Panc1 (cell line): ENCODE results near the gene ITPKC. TPM values are rescaled to one million over a fixed set of nuclear protein-coding genes. Genes with fewer than 3 reads are reported as not detected.

Experiments
- ATAC-seq: fragments of 200-7000 bp; cut with Tn5 transposase; 2 replicates; pipeline ENCODE4 v1.9.1; 2020; ENCODE audit warnings: mild to moderate bottlenecking, moderate library complexity
- BruUV-seq: library from RNA; stranded (reverse); fragments of 400-500 nt; replicated peaks from 2 replicates; lab custom pipeline; 2021; lab: Mats Ljungman, UMichigan
- CTCF ChIA-PET: fragments of 300-600 bp; sonication (Branson Sonifier 250); formaldehyde crosslinking; loops from one replicate; lab custom pipeline; 2022; ENCODE audit warnings: antibody characterized with exemption; lab: Charles Lee
- POLR2A ChIA-PET: fragments of 300-600 bp; sonication (Branson Sonifier 250); formaldehyde crosslinking; loops from one replicate; lab custom pipeline; 2022; ENCODE audit warnings: antibody characterized with exemption; lab: Charles Lee
- DNase-seq: peaks from one replicate; pipeline ENCODE4 v3.0.0-alpha.2; 2010; ENCODE audit warnings: low read depth, low spot score
- H3K27ac ChIP-seq: 2 replicates; pipeline ENCODE4 v1.5.1; 2011; ENCODE audit warnings: mild to moderate bottlenecking, low read length, inconsistent platforms
- H3K27me3 ChIP-seq: fragments of 200-500 bp; sonication (Bioruptor generic); 2 replicates; pipeline ENCODE4 v1.6.0; 2014; ENCODE audit warnings: low read length, inconsistent platforms; ENCODE audit not compliant: control insufficient read depth, insufficient read depth
- H3K36me3 ChIP-seq: fragments of 200-500 bp; sonication (Bioruptor generic); 2 replicates; pipeline ENCODE4 v1.5.1; 2014; ENCODE audit warnings: inconsistent platforms, mild to moderate bottlenecking, low read length, moderate library complexity; ENCODE audit not compliant: control insufficient read depth, insufficient read depth
- H3K4me1 ChIP-seq: 2 replicates; pipeline ENCODE4 v1.5.1; 2011; ENCODE audit warnings: inconsistent platforms, mild to moderate bottlenecking, low read length, moderate library complexity; ENCODE audit not compliant: control insufficient read depth, insufficient read depth
- H3K4me3 ChIP-seq, 2 experiments: 2 replicates each; pipeline ENCODE4 v1.5.1; 2011 to 2012; ENCODE audit warnings: low read depth in 2 of 2, low read length in 2 of 2, mild to moderate bottlenecking in 2 of 2, inconsistent platforms in 1 of 2, moderate library complexity in 1 of 2
- H3K9me3 ChIP-seq: fragments of 200-500 bp; sonication (Bioruptor generic); 2 replicates; pipeline ENCODE4 v1.5.1; 2014; ENCODE audit warnings: low read depth, mild to moderate bottlenecking, inconsistent platforms, low read length, moderate library complexity; ENCODE audit not compliant: control insufficient read depth, insufficient read depth
- POLR2AphosphoS5 ChIP-seq: IDR thresholded peaks from 2 replicates; pipeline ENCODE4 v1.6.1; 2012; ENCODE audit warnings: mild to moderate bottlenecking, low read depth, low read length, moderate library complexity
- SIN3A ChIP-seq: IDR thresholded peaks from 2 replicates; pipeline ENCODE4 v1.6.1; 2012; ENCODE audit warnings: low read depth, mild to moderate bottlenecking, low read length, moderate library complexity, borderline replicate concordance; ENCODE audit not compliant: insufficient read depth
- in situ Hi-C: cut with HindIII; loops from 2 replicates; pipeline ENCODE4 v1.10.0; 2016; ENCODE audit warnings: low sequenced_read_pairs, low pct_unique_long_range_greater_than_20kb
- intact Hi-C: fragments of 100-400 bp; cut with micrococcal nuclease; formaldehyde crosslinking; loops from one replicate; pipeline ENCODE4 v1.10.0; 2022; ENCODE audit not compliant: unreplicated experiment
- total RNA-seq: library from RNA; stranded (reverse); gene quantifications from one replicate; pipeline ENCODE4 v1.2.1, GENCODE V29; 2021; ENCODE audit not compliant: unreplicated experiment
- TF ChIP-seq, protein P1 (sequence below): fragments of 450-650 bp; IDR thresholded peaks from 2 replicates; pipeline ENCODE4 v1.5.1; 2017; ENCODE audit warnings: mild to moderate bottlenecking

Gene ITPKC
- total RNA-seq, 1 experiment from 2014 or later, result 7.2 TPM

DNA sequence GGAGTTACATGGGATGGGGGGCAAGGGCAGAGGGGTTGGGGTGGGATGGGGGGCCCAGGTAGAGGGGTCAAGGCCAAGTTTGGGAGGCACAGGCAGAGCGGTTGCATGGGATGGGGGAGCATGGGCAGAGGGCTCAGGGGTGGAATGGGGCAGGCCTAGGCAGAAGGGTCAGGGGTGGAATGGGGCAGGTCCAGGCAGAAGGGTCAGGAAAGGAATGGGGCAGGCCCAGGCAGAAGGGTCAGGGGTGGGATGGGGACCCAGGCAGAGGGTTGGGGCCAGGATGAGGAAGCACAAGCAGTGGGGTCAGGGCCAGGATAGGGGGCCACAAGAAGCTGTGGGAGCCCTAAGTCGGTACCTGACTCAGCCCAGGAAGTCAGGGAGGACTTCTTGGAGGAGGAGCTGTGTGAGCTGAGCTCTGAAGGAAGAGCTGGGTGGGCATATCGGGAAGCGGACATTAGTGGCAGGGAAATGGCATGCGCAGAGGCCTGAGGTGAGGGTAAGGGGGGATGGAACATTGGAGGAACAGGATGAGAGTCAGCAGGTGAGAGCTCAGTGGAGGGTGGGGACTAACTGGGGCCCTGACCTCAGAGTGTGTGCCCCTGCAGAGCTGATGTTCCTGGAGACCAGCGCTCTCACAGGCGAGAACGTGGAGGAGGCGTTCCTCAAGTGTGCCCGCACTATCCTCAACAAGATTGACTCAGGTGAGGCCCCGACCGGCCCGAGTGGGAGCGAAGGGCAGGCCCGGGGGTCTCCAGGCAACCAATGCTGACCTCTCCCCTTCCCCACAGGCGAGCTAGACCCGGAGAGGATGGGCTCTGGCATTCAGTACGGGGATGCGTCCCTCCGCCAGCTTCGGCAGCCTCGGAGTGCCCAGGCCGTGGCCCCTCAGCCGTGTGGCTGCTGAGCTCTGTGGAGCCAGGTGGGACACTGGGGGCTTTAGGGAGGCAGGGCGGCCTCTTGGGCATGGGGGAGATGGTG lies 69.4 kb downstream of the ITPKC start:
- H3K9me3 ChIP-seq, result no peaks in the 10 kb centered on the region
- H3K27me3 ChIP-seq, result no peaks in the 10 kb centered on the region
- POLR2A ChIA-PET, result no interaction called here
- H3K4me1 ChIP-seq, result no peaks in the 10 kb centered on the region
- CTCF ChIA-PET, result interaction anchor here (0.6 kb wide), 1 partner anchor 12 kb away, joined by 6 read pairs; no protein-coding TSS in a partner anchor
- no peak for ATAC-seq
- H3K4me3 ChIP-seq, result no peak overlapping the region
- in situ Hi-C loops, result no loop called here
- no TSS peak for BruUV-seq
- no peak overlapping the region for H3K27ac ChIP-seq
- no peaks in the 10 kb centered on the region for H3K36me3 ChIP-seq
- DNase-seq, result no peak
- intact Hi-C loops, result no loop called here
- TF ChIP-seq SIN3A (no peak), POLR2AphosphoS5 (no peak)
- TF ChIP-seq, protein P1, sequence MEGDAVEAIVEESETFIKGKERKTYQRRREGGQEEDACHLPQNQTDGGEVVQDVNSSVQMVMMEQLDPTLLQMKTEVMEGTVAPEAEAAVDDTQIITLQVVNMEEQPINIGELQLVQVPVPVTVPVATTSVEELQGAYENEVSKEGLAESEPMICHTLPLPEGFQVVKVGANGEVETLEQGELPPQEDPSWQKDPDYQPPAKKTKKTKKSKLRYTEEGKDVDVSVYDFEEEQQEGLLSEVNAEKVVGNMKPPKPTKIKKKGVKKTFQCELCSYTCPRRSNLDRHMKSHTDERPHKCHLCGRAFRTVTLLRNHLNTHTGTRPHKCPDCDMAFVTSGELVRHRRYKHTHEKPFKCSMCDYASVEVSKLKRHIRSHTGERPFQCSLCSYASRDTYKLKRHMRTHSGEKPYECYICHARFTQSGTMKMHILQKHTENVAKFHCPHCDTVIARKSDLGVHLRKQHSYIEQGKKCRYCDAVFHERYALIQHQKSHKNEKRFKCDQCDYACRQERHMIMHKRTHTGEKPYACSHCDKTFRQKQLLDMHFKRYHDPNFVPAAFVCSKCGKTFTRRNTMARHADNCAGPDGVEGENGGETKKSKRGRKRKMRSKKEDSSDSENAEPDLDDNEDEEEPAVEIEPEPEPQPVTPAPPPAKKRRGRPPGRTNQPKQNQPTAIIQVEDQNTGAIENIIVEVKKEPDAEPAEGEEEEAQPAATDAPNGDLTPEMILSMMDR, result no peak

Other genes with a start within 250 kb of the ITPKC start
- gene SHKBP1, start 140.2 kb upstream of the ITPKC start, total RNA-seq, result 55.9 TPM
- 75.4 TPM for gene LTBP4, start 115.7 kb upstream of the ITPKC start, total RNA-seq
- gene NUMBL, start 26.5 kb upstream of the ITPKC start, total RNA-seq, result 27.6 TPM
- gene COQ8B, start 226 bp upstream of the ITPKC start, total RNA-seq, result 15.6 TPM
- gene ACTMAP, start 33.4 kb downstream of the ITPKC start, total RNA-seq, result 5.5 TPM
- gene SNRPA, start 34.1 kb downstream of the ITPKC start, total RNA-seq, result 104 TPM
- gene MIA, start 58.4 kb downstream of the ITPKC start, total RNA-seq, result 2.2 TPM
- gene RAB4B, start 61.1 kb downstream of the ITPKC start, total RNA-seq, result 24.8 TPM
- gene EGLN2, start 82.1 kb downstream of the ITPKC start, total RNA-seq, result 115 TPM
- 0.41 TPM for gene CYP2A6, start 133.3 kb downstream of the ITPKC start, total RNA-seq
- not detected for gene CYP2A7, start 165.1 kb downstream of the ITPKC start, total RNA-seq